Muscle layer of colon (tissue), 2 donors: ENCODE measurements around the gene STX8.
"Not testable (repeated sequence)": the region's sequence is repeated elsewhere in the genome, so short reads cannot be mapped to it uniquely, and the experiment has no call there.

ENCODE experiments used
- H3K27ac ChIP-seq: one replicate; pipeline ENCODE4 v1.7.0; 2013; ENCODE audit warnings: low read depth, mild to moderate bottlenecking, low read length, moderate library complexity
- H3K27me3 ChIP-seq, 2 donors: one replicate each; pipeline ENCODE4 v1.7.0; 2013; ENCODE audit warnings: low read length in 2 of 2, mild to moderate bottlenecking in 2 of 2; ENCODE audit not compliant: insufficient read depth in 2 of 2, control insufficient read depth in 1 of 2
- H3K36me3 ChIP-seq: one replicate; pipeline ENCODE4 v1.7.0; 2013; ENCODE audit warnings: mild to moderate bottlenecking, low read length; ENCODE audit not compliant: insufficient read depth
- H3K4me1 ChIP-seq: one replicate; pipeline ENCODE4 v1.7.0; 2013; ENCODE audit warnings: mild to moderate bottlenecking, low read length; ENCODE audit not compliant: insufficient read depth
- H3K4me3 ChIP-seq, 2 donors: one replicate each; pipeline ENCODE4 v1.7.0; 2013; ENCODE audit warnings: low read length in 2 of 2, low read depth in 1 of 2, mild to moderate bottlenecking in 1 of 2, moderate library complexity in 1 of 2
- H3K9ac ChIP-seq: one replicate; pipeline ENCODE4 v1.7.0; 2013; ENCODE audit warnings: low read length
- H3K9me3 ChIP-seq: one replicate; pipeline ENCODE4 v1.7.0; 2013; ENCODE audit warnings: mild to moderate bottlenecking, low read length
- donor health status: abdominal sarcoma.
- donor health status: Adenocarcinoma of cecum.

The STX8 gene

DNA sequence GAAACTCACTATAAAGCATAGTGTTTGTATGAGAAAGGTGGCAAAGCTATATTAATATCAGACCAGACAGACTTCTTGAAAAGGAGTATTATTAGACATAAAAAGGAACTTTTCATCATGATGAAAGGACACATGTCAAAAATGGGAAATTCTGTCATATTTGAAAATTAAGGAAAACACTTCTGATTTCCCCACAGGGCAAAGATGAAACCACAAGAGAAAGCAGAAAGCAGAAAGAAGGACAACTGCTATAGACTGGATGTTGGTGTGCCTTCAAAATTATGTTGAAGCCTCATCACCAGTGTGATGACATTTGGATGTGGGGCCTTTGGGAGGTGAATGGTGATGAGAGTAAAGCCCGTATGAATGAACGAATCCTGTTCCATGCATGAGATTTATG, 193.0 kb downstream of the STX8 start:
- Histone ChIP-seq H3K9me3 (no peaks in the 10 kb centered on the region), H3K4me1 (no peaks in the 10 kb centered on the region), H3K4me3 (no peak overlapping the region), H3K36me3 (no peaks in the 10 kb centered on the region), H3K27ac (no peak overlapping the region), H3K27me3 (no peaks in the 10 kb centered on the region), H3K9ac (no peak overlapping the region)

DNA sequence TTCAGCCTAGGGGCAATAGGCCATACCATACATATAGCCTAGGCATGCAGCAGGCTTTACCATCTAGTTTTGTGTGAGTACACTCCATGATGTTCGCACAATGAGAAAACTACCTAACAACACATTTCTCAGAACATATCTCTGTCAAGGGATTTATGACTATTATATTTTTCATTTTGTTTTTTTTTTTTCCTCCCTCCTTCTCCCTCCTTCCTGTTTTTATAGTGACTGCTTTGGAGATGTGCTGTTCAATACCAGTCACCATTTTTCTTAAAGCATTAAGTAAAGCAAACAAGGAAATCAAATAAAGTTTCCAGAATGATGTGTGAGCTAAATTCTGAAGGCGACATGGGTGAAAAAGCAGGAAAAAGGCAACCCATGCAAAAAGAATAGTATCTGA, 194.6 kb downstream of the STX8 start:
- no peak overlapping the region for H3K27ac ChIP-seq
- no peaks in the 10 kb centered on the region for H3K36me3 ChIP-seq
- no peaks in the 10 kb centered on the region for H3K9me3 ChIP-seq
- H3K4me1 ChIP-seq: no peaks in the 10 kb centered on the region
- no peak overlapping the region for H3K4me3 ChIP-seq
- no peaks in the 10 kb centered on the region for H3K27me3 ChIP-seq
- H3K9ac ChIP-seq: no peak overlapping the region

DNA sequence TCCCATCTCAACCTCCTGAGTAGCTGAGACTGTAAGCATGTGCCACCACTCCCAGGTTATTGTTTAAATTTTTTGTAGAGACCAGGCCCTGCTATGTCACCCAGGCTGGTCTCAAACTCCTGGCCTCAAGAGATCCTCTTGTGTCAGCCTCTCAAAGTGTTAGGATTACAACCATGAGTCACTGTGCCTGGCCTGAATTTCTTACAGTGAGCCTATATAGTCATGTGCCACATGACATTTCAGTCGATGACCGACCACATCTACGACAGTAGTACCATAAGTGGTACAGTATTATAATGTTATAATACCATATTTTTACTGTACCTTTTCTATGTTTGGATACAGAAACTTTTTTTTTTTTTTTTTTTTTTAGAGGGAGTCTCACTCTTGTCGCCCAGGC, 195.3 kb downstream of the STX8 start:
- Histone ChIP-seq H3K27ac (no peak overlapping the region), H3K4me3 (no peak overlapping the region), H3K9me3 (no peaks in the 10 kb centered on the region), H3K9ac (no peak overlapping the region), H3K36me3 (no peaks in the 10 kb centered on the region), H3K4me1 (no peaks in the 10 kb centered on the region), H3K27me3 (no peaks in the 10 kb centered on the region)

DNA sequence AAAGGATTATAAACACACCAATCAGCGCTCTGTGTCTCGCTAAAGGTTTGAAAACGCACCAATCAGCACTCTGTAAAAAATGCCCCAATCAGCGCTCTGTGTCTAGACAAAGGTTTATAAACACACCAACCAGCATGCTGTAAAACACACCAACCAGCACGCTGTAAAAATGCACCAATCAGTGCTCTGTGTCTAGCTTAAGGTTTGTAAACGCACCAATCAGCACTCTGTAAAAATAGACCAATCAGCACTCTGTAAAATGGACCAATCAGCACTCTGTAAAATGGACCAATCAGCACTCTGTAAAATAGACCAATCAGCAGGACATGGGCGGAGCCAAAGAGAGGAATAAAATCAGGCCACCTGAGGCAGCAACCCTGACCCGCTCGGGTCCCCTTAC, 199.4 kb downstream of the STX8 start:
- H3K36me3 ChIP-seq, H3K9ac ChIP-seq, H3K9me3 ChIP-seq, H3K27me3 ChIP-seq, H3K4me1 ChIP-seq, H3K27ac ChIP-seq, H3K4me3 ChIP-seq: not testable (repeated sequence)

DNA sequence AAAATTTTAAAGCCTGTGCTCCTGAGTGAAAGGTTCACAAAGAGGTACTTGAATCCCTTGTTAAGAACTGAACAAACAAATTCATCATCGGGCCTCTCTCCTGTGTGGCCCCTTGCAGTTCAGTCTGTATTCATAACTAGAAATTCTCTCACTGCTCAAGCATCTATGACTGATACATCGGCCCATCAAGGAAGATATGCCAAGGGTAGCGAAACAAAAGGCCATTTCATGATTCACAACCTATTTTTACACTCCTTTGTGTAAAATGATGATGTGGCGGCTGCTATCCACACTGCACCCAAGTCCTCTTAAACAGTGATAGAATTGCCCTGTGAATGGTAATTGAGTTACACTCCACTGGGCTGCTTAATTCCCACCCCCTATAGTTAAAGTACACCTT, 204.6 kb downstream of the STX8 start:
- H3K4me1 ChIP-seq: no peaks in the 10 kb centered on the region
- no peaks in the 10 kb centered on the region for H3K9me3 ChIP-seq
- no peak overlapping the region for H3K9ac ChIP-seq
- H3K4me3 ChIP-seq: no peak overlapping the region
- no peaks in the 10 kb centered on the region for H3K36me3 ChIP-seq
- no peak overlapping the region for H3K27ac ChIP-seq
- H3K27me3 ChIP-seq: no peaks in the 10 kb centered on the region

DNA sequence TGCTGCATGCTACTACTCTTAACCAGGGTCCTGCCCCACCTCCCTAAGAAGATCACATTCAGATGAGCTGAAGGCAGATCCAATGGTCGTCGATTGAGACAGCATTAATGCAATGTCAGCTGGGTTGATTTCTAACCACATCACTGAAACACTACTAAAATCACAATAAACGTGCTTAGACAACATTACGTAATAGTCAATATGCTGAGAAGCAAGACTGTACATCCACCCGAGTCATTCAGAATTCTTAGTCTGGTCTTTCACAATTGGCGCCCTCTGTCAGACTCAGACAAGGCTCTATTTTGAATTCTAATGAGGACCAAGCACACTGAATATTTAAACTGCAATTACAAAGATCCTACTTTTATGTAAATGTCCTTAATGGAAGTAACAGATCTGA, 205.2 kb downstream of the STX8 start:
- Histone ChIP-seq H3K4me3 (no peak overlapping the region), H3K27ac (no peak overlapping the region), H3K27me3 (no peaks in the 10 kb centered on the region), H3K4me1 (no peaks in the 10 kb centered on the region), H3K9ac (no peak overlapping the region), H3K36me3 (no peaks in the 10 kb centered on the region), H3K9me3 (no peaks in the 10 kb centered on the region)

DNA sequence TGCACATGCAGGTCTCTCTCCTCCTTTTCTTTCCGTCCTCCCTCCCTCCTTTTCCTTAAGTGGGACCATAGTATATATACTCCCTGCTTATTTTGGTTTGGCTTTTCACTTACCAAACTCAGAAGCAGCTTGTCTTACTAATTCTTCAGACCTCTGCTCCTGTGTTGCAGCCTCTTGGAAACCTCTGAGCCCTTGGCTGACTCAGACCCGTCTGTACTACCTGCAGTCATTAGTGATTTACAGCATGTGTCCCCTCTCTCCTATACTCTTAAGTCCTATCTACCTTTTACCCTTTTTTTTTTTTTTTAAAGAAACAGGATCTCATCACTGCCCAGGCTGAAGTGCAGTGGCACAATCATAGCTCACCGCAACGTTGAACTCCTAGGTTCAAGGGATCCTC, 207.0 kb downstream of the STX8 start:
- Histone ChIP-seq H3K4me1 (no peaks in the 10 kb centered on the region), H3K36me3 (no peaks in the 10 kb centered on the region), H3K27me3 (no peaks in the 10 kb centered on the region), H3K9me3 (no peaks in the 10 kb centered on the region), H3K27ac (no peak overlapping the region), H3K9ac (no peak overlapping the region), H3K4me3 (no peak overlapping the region)

DNA sequence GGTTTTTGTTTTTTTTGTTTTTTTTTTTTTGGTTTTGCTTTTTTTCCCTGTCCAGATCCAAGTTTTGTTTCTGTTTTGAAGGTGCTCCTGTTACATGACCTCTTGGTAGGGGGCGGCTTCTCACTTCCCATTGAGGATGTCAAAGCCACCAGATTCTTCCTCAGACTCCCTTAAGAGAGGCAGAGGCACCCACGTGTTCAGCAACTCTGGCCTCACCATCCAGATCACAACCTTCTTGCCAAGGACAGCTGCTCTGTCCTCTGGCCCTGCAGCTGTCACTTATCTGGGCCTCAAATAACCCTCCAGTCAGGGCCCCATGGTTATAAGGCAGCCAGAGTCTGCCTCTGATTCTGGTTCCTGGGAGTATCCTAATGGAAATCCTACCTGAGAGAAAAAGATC, 208.5 kb downstream of the STX8 start:
- Histone ChIP-seq H3K27ac (no peak overlapping the region), H3K4me1 (no peaks in the 10 kb centered on the region), H3K9me3 (no peaks in the 10 kb centered on the region), H3K36me3 (no peaks in the 10 kb centered on the region), H3K4me3 (no peak overlapping the region), H3K27me3 (no peaks in the 10 kb centered on the region), H3K9ac (no peak overlapping the region)

DNA sequence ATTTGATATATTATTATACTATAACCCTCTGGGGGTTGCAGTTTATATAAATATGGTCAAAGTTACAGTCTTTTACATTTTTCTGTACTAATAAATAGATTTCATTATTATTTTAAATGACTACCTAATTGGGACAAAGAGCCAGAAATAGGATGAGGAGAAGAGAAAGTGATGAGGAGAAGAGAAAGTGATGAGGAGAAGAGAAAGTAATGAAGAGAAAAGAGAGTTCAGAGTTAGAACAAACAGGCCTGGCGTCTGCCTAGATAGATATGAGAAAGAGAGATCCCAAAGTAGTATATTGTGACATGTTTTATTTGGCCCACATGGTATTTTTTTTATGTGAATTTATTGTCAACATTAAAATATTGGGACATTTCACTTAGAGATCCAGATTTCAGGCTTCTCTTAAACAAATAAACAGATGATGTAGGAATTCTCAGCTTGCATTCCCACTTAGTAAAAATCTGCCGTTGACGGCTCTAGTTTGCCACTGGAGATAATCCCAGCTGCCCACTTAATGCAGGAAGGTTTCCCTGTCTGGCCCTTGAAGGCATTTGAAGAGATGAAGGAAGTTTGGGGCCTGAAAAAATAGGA, 210.7 kb downstream of the STX8 start:
- Histone ChIP-seq H3K27ac (no peak overlapping the region), H3K27me3 (no peaks in the 10 kb centered on the region), H3K4me3 (no peak overlapping the region), H3K9ac (no peak overlapping the region), H3K4me1 (no peaks in the 10 kb centered on the region), H3K9me3 (no peaks in the 10 kb centered on the region), H3K36me3 (no peaks in the 10 kb centered on the region)

DNA sequence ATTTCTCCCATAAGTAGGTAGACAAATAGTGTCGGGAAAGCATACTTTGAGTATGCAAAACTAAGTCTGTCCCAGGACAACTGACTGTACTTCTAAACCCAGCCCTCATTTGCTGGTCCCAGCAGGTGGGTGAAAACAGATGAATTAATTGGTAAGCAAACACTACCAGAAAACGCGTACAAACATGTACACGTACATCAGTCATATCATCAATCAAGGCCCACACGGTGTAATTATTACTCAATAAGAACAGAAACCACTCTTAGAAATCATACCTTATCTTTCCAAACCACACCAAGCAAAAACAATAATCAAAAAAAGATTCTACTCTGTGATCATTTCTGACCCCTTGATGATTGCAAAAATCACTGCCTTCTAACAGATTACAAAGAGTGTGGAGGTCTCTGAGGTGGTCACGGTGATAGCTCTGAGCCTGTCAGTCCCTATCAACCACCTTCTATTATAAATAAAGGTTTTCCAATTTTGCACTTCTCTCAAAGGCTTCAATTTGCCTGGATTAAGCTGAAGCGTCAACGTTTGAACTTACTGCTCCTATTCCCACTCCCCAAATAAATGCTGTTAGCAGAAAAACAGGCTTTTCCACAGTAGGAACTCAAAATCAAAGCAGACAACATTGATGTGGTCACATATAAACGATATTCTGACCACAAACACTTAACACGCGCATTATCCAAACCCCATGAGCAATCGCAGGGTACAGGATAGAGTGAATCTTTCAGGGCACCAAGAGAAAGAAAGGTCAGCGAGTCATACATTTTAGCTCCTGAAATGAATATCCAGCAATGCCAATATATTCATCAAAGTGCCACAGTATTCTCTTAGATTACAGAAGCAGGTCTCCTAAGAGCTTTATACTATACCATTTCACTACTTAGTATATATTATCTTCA, 211.9 kb downstream of the STX8 start:
- H3K27me3 ChIP-seq: no peaks in the 10 kb centered on the region
- no peak overlapping the region for H3K9ac ChIP-seq
- H3K9me3 ChIP-seq: no peaks in the 10 kb centered on the region
- H3K4me1 ChIP-seq: no peaks in the 10 kb centered on the region
- no peaks in the 10 kb centered on the region for H3K36me3 ChIP-seq
- H3K4me3 ChIP-seq: no peak overlapping the region
- H3K27ac ChIP-seq: no peak overlapping the region

DNA sequence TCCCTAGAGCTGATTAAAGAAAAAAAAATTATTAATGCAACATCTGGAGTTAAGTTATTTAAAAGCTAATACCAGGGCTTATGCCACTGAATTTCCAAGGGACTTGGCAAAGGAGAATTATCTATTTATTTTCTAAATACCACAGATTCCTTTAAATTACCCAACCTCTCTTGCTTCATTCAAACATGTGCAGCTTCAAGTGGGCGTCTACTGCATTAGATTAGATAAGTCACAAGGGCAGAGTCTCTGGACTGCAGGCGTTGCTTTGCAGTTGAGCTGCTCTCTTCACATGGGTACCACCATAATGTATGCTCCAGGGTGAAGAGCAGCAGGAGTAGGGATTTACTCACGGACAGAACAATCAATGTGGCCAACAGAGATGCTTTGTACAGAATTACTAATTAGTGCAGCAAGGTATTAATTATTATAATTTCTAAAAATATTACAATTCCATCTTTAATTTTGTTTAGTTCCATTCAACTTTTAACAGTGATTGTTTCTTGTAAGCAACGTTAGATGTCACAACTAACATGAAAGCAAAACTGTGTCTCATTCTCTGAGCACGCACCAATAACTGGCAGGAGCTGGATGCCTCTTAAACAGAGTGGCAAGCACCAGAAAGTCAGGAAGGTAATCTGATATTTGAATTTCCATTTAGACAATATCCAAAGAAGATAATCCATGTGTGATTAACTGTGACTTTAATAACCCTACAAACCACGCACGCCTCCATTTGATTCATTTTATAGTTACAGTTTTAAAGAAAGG, 214.2 kb downstream of the STX8 start:
- no peak overlapping the region for H3K27ac ChIP-seq
- no peaks in the 10 kb centered on the region for H3K9me3 ChIP-seq
- H3K36me3 ChIP-seq: no peaks in the 10 kb centered on the region
- no peak overlapping the region for H3K9ac ChIP-seq
- H3K27me3 ChIP-seq: no peaks in the 10 kb centered on the region
- no peak overlapping the region for H3K4me3 ChIP-seq
- no peaks in the 10 kb centered on the region for H3K4me1 ChIP-seq
